ENCODE measurements around the gene CLCN1. TPM values are rescaled to one million over a fixed set of nuclear protein-coding genes. Genes with fewer than 3 reads are reported as not detected.

The CLCN1 gene
- total RNA-seq, 1 experiment from 2014 or later, result 0.13 TPM

- Histone ChIP-seq H3K4ac (ENCODE audit: low read depth, low read length) (no peak overlapping the region), H2BK5ac (ENCODE audit: insufficient read length, low read length) (no peak overlapping the region), H4K91ac (ENCODE audit: insufficient read length, low read depth, low read length) (no peak overlapping the region), H4K20me1 (ENCODE audit: control insufficient read depth, insufficient read depth, insufficient read length) (no peaks in the 10 kb centered on the region), H4K8ac (replicated peaks; ENCODE audit: insufficient read length, low read depth, low read length) (no peak overlapping the region), H4K5ac (ENCODE audit: insufficient read length, low read depth, low read length) (no peak overlapping the region), H3K4me2 (ENCODE audit: insufficient read depth, insufficient read length, low read length) (no peak overlapping the region), H3K79me1 (ENCODE audit: insufficient read depth, low read depth, low read length, poor library complexity, severe bottlenecking) (no peaks in the 10 kb centered on the region), H3K27ac (ENCODE audit: insufficient read length, low read depth, low read length) (no peak overlapping the region), H3K4me1 (ENCODE audit: insufficient read depth, low read length) (no peaks in the 10 kb centered on the region), H2BK20ac (ENCODE audit: low read depth, low read length, poor library complexity, severe bottlenecking) (no peak overlapping the region), H2AK5ac (ENCODE audit: insufficient read length, low read length) (no peak overlapping the region), H3K27me3 (ENCODE audit: insufficient read depth, low read length) (no peaks in the 10 kb centered on the region), H2BK120ac (ENCODE audit: low read depth, low read length, poor library complexity, severe bottlenecking) (no peak overlapping the region), H3K56ac (ENCODE audit: insufficient read length, low read depth, low read length) (no peak overlapping the region), H3T11ph (ENCODE audit: low read length) (no peak overlapping the region), H2AFZ (ENCODE audit: low read length) (no peak overlapping the region), H2BK12ac (ENCODE audit: insufficient read length, low read depth, low read length) (no peak overlapping the region), H3K23me2 (ENCODE audit: insufficient read length, low read depth, low read length, poor library complexity, severe bottlenecking) (no peaks in the 10 kb centered on the region), H3K79me2 (ENCODE audit: insufficient read depth, low read length) (no peaks in the 10 kb centered on the region), H3K9me3 (ENCODE audit: control insufficient read depth, low read depth, low read length) (no peaks in the 10 kb centered on the region), H3K9ac (ENCODE audit: extremely low read depth, insufficient read length, low read length) (no peak overlapping the region), H3K14ac (ENCODE audit: insufficient read depth, low read length) (no peak overlapping the region), H2BK15ac (ENCODE audit: low read depth, low read length) (no peak overlapping the region), H3K23ac (ENCODE audit: insufficient read length, low read depth, low read length) (no peak overlapping the region), H3K18ac (ENCODE audit: insufficient read length, low read depth, low read length) (no peak overlapping the region)
- Mint-ChIP-seq H3K27me3 (ENCODE audit: low read depth) (no peaks in the 10 kb centered on the region; the same call in none of the 2 replicates), H3K9me3 (no peaks in the 10 kb centered on the region), H3K4me3 (no peak overlapping the region), H3K4me1 (peaks cover 17 to 21% of the 10 kb centered on the region in 2 experiments), H3K27ac (no peak overlapping the region; a peak in 1 of 7 replicates), H3K36me3 (ENCODE audit: insufficient read depth in 1 of 3, low read depth in 3 of 3) (peaks cover 26 to 54% (median 40%) of the 10 kb centered on the region in 3 experiments)
- no CpG with 5 or more reads among the region's 8 CpGs for WGBS (ENCODE audit: extremely low coverage, insufficient read length, low lambda C conversion rate)
- no peak for DNase-seq
- TF ChIP-seq CTCF (conservative IDR thresholded peaks at IDR 0.05), result no peak
Measured at GRCh38 chr7:143354376-143354775, 38.5 kb downstream of the CLCN1 start.
